ENCODE data around the gene EVPL. TPM values are rescaled to one million over a fixed set of nuclear protein-coding genes. Genes with fewer than 3 reads are reported as not detected.

The EVPL gene
- total and polyA plus RNA-seq, 2 donors from 2014 or later, result 11.1 to 23.5 TPM

GRCh38 chr17:76003915-76004314, 23.2 kb downstream of the EVPL start:
- DNase-seq (no peak), FAIRE-seq (no peak)

GRCh38 chr17:76002100-76002499, 25.0 kb downstream of the EVPL start:
- DNase-seq (no peak), FAIRE-seq (no peak)
- intact Hi-C loops (cut with DNase I), result loop anchor here (10.0 kb wide), 1 partner anchor 87 kb away; no protein-coding TSS in a partner anchor
- no peaks in the 10 kb centered on the region for H3K27me3 ChIP-seq (ENCODE audit: control insufficient read depth, insufficient read depth, low read length)
- no peaks in the 10 kb centered on the region for H3K36me3 ChIP-seq (ENCODE audit: control insufficient read depth in 2 of 3, insufficient read depth in 3 of 3, low read length in 3 of 3)
- H3K9ac ChIP-seq (ENCODE audit: low read length in 3 of 3), result no peak overlapping the region
- no peak overlapping the region for H3K27ac ChIP-seq (ENCODE audit: low read depth in 2 of 2, low read length in 2 of 2)
- peaks cover 0 to 8% (median 0%) of the 10 kb centered on the region in 3 donors for H3K4me1 ChIP-seq (ENCODE audit: control insufficient read depth in 2 of 3, insufficient read depth in 2 of 3, low read depth in 1 of 3, low read length in 3 of 3)
- no peak overlapping the region for H3K4me3 ChIP-seq (ENCODE audit: low read length in 3 of 3)
- H3K9me3 ChIP-seq (ENCODE audit: control insufficient read depth in 2 of 3, insufficient read depth in 1 of 3, low read length in 3 of 3), result no peaks in the 10 kb centered on the region
- TF ChIP-seq CTCF (IDR thresholded peaks at IDR 0.05; ENCODE audit: borderline replicate concordance, extremely low read depth, insufficient read depth), result no peak

More at GRCh38 chr17:76003915-76004314, 23.2 kb downstream of the EVPL start:
- Histone ChIP-seq H3K4me3 (ENCODE audit: low read length in 3 of 3) (no peak overlapping the region), H3K4me1 (ENCODE audit: control insufficient read depth in 2 of 3, insufficient read depth in 2 of 3, low read depth in 1 of 3, low read length in 3 of 3) (peaks cover 0 to 5% (median 0%) of the 10 kb centered on the region in 3 donors), H3K9me3 (ENCODE audit: control insufficient read depth in 2 of 3, insufficient read depth in 1 of 3, low read length in 3 of 3) (no peaks in the 10 kb centered on the region), H3K27me3 (ENCODE audit: control insufficient read depth, insufficient read depth, low read length) (no peaks in the 10 kb centered on the region), H3K27ac (ENCODE audit: low read depth in 2 of 2, low read length in 2 of 2) (peak overlapping the region; percentile 43 to 59), H3K9ac (ENCODE audit: low read length in 3 of 3) (no peak overlapping the region), H3K36me3 (ENCODE audit: control insufficient read depth in 2 of 3, insufficient read depth in 3 of 3, low read length in 3 of 3) (peaks cover 0 to 2% (median 0%) of the 10 kb centered on the region in 3 donors)
- no peak for TF ChIP-seq CTCF (IDR thresholded peaks at IDR 0.05; ENCODE audit: borderline replicate concordance, extremely low read depth, insufficient read depth)
- intact Hi-C loops (cut with DNase I), result loop anchor here (10.0 kb wide), 1 partner anchor 89 kb away; no protein-coding TSS in a partner anchor

- H3K4me1 ChIP-seq (ENCODE audit: control insufficient read depth in 2 of 3, insufficient read depth in 2 of 3, low read depth in 1 of 3, low read length in 3 of 3), result peaks cover 0 to 9% (median 3%) of the 10 kb centered on the region in 3 donors
- H3K27me3 ChIP-seq (ENCODE audit: control insufficient read depth, insufficient read depth, low read length), result no peaks in the 10 kb centered on the region
- DNase-seq, result peak in 1 of 5 donors; percentile 52
- peak within 1 kb of the TSS in 1 of 2 donors; percentile 3 for H3K27ac ChIP-seq (ENCODE audit: low read depth in 2 of 2, low read length in 2 of 2)
- intact Hi-C loops (cut with DNase I), result loop anchor here (10.0 kb wide), 1 partner anchor 86 kb away; no protein-coding TSS in a partner anchor
- H3K9ac ChIP-seq (ENCODE audit: low read length in 3 of 3), result no peak within 1 kb of the TSS
- no peaks in the 10 kb centered on the region for H3K36me3 ChIP-seq (ENCODE audit: control insufficient read depth in 2 of 3, insufficient read depth in 3 of 3, low read length in 3 of 3)
- no peak for FAIRE-seq
- no peak for TF ChIP-seq CTCF (IDR thresholded peaks at IDR 0.05; ENCODE audit: borderline replicate concordance, extremely low read depth, insufficient read depth)
- no peak within 1 kb of the TSS for H3K4me3 ChIP-seq (ENCODE audit: low read length in 3 of 3)
- no peaks in the 10 kb centered on the region for H3K9me3 ChIP-seq (ENCODE audit: control insufficient read depth in 2 of 3, insufficient read depth in 1 of 3, low read length in 3 of 3)
Measured at GRCh38 chr17:76000755-76001521, 26.2 kb downstream of the EVPL start, which contains the start of gene CDK3. Gene CDK3 (plus strand): TSS chr17:76000855. CDS start chr17:76001426, 571 bp downstream.
